B cell (primary cell): Measurements from ENCODE around the gene TLL2. TPM values are rescaled to one million over a fixed set of nuclear protein-coding genes. Genes with fewer than 3 reads are reported as not detected.

Experiments
- ATAC-seq: fragments of 200-7000 bp; cut with Tn5 transposase; one replicate; pipeline ENCODE4 v1.10.0; 2021; ENCODE audit warnings: low read depth, mild to moderate bottlenecking, moderate number of reproducible peaks, moderate library complexity
- CTCF ChIA-PET: fragments of 350-600 bp; sonication (Branson Sonifier 250); formaldehyde crosslinking; loops from one replicate; lab custom pipeline; 2021; ENCODE audit warnings: antibody characterized with exemption, inconsistent platforms; lab: Charles Lee
- POLR2A ChIA-PET: fragments of 350-600 bp; sonication (Branson Sonifier 250); formaldehyde crosslinking; loops from one replicate; lab custom pipeline; 2021; ENCODE audit warnings: antibody characterized with exemption; lab: Charles Lee
- DNase-seq: peaks from one replicate; pipeline ENCODE4 v3.0.0; 2013
- H2AFZ ChIP-seq: 2 replicates; pipeline ENCODE4 v1.6.1; 2012; ENCODE audit warnings: mild to moderate bottlenecking, low read depth, low read length; ENCODE audit not compliant: insufficient read depth, poor library complexity, severe bottlenecking
- H3K27ac ChIP-seq, 2 donors: 1 replicate in 1 of 2; 2 replicates in 1 of 2; pipeline ENCODE4 v1.5.1; 2012 to 2013; ENCODE audit warnings: low read length in 2 of 2, mild to moderate bottlenecking in 2 of 2, moderate library complexity in 1 of 2
- H3K27me3 ChIP-seq, 4 experiments: fragments of 200-600 bp in 1 of 4; sonication (generic) in 1 of 4; replicated peaks in 1 of 4; 1 replicate in 2 of 4; 2 replicates in 2 of 4; pipeline versions ENCODE4 v1.6.1 to v1.7.0; 2013 to 2016; ENCODE audit warnings: low read length in 3 of 4, mild to moderate bottlenecking in 2 of 4, mixed read lengths in 1 of 4, moderate library complexity in 1 of 4; ENCODE audit not compliant: insufficient read depth in 4 of 4, control insufficient read depth in 3 of 4; ENCODE audit errors: control extremely low read depth in 1 of 4
- H3K36me3 ChIP-seq, 2 experiments: replicated peaks in 1 of 2; 1 replicate in 1 of 2; 2 replicates in 1 of 2; pipeline versions ENCODE4 v1.6.1 to v1.7.1; 2013; ENCODE audit warnings: low read length in 1 of 2; ENCODE audit not compliant: insufficient read depth in 2 of 2, control insufficient read depth in 1 of 2; ENCODE audit errors: control extremely low read depth in 1 of 2, extremely low read depth in 1 of 2
- H3K4me1 ChIP-seq, 2 donors: fragments of 200-600 bp in 1 of 2; sonication (generic) in 1 of 2; 1 replicate in 1 of 2; 2 replicates in 1 of 2; pipeline versions ENCODE4 v1.5.1 to v1.6.1; 2013 to 2017; ENCODE audit warnings: low read length in 2 of 2; ENCODE audit not compliant: control insufficient read depth in 2 of 2, insufficient read depth in 2 of 2
- H3K4me2 ChIP-seq: replicated peaks from 2 replicates; pipeline ENCODE3; 2012; ENCODE audit warnings: mild to moderate bottlenecking, low read depth, low read length; ENCODE audit not compliant: poor library complexity, severe bottlenecking
- H3K4me3 ChIP-seq, 5 experiments: fragments of 200-600 bp in 1 of 5; sonication (generic) in 1 of 5; 1 replicate in 3 of 5; 2 replicates in 2 of 5; pipeline versions ENCODE4 v1.5.1 to v1.7.0; 2011 to 2016; ENCODE audit warnings: low read length in 4 of 5, mild to moderate bottlenecking in 4 of 5, low read depth in 2 of 5, control low read depth in 1 of 5, moderate library complexity in 1 of 5; ENCODE audit not compliant: insufficient read depth in 1 of 5; ENCODE audit errors: control extremely low read depth in 1 of 5, extremely low read depth in 1 of 5
- H3K79me2 ChIP-seq: fragments of 200-600 bp; sonication (generic); one replicate; pipeline ENCODE4 v1.6.0; 2016; ENCODE audit warnings: low read length; ENCODE audit not compliant: control insufficient read depth, insufficient read depth
- H3K9ac ChIP-seq: fragments of 200-600 bp; sonication (generic); 2 replicates; pipeline ENCODE4 v1.6.1; 2017; ENCODE audit warnings: mild to moderate bottlenecking, low read length, moderate library complexity
- H3K9me3 ChIP-seq, 3 donors: one replicate each; pipeline versions ENCODE4 v1.6.1 to v1.7.1; 2013; ENCODE audit warnings: low read length in 2 of 3; ENCODE audit not compliant: control insufficient read depth in 2 of 3, insufficient read depth in 1 of 3; ENCODE audit errors: control extremely low read depth in 1 of 3
- H4K20me1 ChIP-seq: 2 replicates; pipeline ENCODE4 v1.6.0; 2012; ENCODE audit warnings: mild to moderate bottlenecking, low read length; ENCODE audit not compliant: insufficient read depth, control insufficient read depth, poor library complexity, severe bottlenecking
- H3K27ac Mint-ChIP-seq: one replicate; pipeline ENCODE4 v1.8.0; 2021; ENCODE audit warnings: mixed read lengths
- H3K27me3 Mint-ChIP-seq: one replicate; pipeline ENCODE4 v1.8.0; 2021; ENCODE audit warnings: mixed read lengths
- H3K4me1 Mint-ChIP-seq: one replicate; pipeline ENCODE4 v1.8.0; 2021; ENCODE audit warnings: mixed read lengths
- H3K4me3 Mint-ChIP-seq: one replicate; pipeline ENCODE4 v1.8.0; 2021; ENCODE audit warnings: mixed read lengths
- H3K9me3 Mint-ChIP-seq: one replicate; pipeline ENCODE4 v1.8.0; 2022; ENCODE audit warnings: mixed read lengths; ENCODE audit not compliant: insufficient read depth
- EZH2 ChIP-seq: IDR thresholded peaks from 2 replicates; pipeline ENCODE4 v1.6.1; 2012; ENCODE audit warnings: borderline replicate concordance, low read depth, mild to moderate bottlenecking, moderate library complexity, low read length; ENCODE audit not compliant: insufficient read depth, poor library complexity, severe bottlenecking
- WGBS: methylation state at CpG from one replicate; pipeline ENCODE4 v1.1.5; 2013; ENCODE audit warnings: missing lambda C conversion rate; ENCODE audit not compliant: insufficient coverage; 5-methylcytosine and 5-hydroxymethylcytosine counted together
- intact Hi-C: fragments of 100-400 bp; cut with micrococcal nuclease; formaldehyde crosslinking; loops from one replicate; pipeline ENCODE4 v1.10.0; 2022
- polyA plus RNA-seq: library from polyadenylated mRNA; depleted of rRNA; stranded (reverse); fragments of >200 nt; gene quantifications from 2 replicates; pipeline ENCODE4 v1.2.3, GENCODE V29; 2012
- total RNA-seq, 2 donors: library from RNA; stranded (reverse); fragments of 120-200 nt in 1 of 2; gene quantifications; 1 replicate in 1 of 2; 2 replicates in 1 of 2; pipeline versions ENCODE4 v1.2.3 to v1.2.4, GENCODE V29; 2013 to 2022
- TF ChIP-seq, protein P1 (sequence below): fragments of 200-600 bp; IDR thresholded peaks from one replicate; pipeline ENCODE4 v1.8.0; 2022; ENCODE audit warnings: antibody characterized with exemption, mild to moderate bottlenecking

Gene TLL2
- total and polyA plus RNA-seq, 2 donors (not counting 1 experiment from before 2014, with no cell fraction given): 0.13 to 0.47 TPM

DNA sequence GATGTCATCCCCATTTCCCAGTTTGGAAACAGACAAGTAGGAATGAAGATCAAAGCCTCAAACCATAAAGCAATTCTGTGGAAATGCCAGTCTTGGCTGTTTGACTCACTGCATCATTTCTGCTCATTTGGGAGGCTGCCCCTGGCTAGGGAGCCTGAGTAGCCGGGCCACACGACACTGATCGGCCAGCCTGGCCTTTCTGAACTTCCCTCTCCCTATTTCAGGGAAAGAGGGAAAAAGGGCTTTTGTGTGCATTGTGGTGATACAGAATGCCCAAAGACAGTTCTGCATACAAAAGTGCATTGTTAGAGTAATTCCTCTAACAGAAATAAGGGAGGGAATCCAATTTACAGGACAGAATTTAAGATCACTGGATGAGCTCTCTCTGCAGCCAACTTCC lies 113.3 kb downstream of the TLL2 start:
- Mint-ChIP-seq H3K4me3 (no peak overlapping the region), H3K27me3 (peaks cover 38% of the 10 kb centered on the region), H3K27ac (no peak overlapping the region), H3K9me3 (no peaks in the 10 kb centered on the region), H3K4me1 (peaks cover 1% of the 10 kb centered on the region)
- TF ChIP-seq EZH2: no peak
- TF ChIP-seq, protein P1, sequence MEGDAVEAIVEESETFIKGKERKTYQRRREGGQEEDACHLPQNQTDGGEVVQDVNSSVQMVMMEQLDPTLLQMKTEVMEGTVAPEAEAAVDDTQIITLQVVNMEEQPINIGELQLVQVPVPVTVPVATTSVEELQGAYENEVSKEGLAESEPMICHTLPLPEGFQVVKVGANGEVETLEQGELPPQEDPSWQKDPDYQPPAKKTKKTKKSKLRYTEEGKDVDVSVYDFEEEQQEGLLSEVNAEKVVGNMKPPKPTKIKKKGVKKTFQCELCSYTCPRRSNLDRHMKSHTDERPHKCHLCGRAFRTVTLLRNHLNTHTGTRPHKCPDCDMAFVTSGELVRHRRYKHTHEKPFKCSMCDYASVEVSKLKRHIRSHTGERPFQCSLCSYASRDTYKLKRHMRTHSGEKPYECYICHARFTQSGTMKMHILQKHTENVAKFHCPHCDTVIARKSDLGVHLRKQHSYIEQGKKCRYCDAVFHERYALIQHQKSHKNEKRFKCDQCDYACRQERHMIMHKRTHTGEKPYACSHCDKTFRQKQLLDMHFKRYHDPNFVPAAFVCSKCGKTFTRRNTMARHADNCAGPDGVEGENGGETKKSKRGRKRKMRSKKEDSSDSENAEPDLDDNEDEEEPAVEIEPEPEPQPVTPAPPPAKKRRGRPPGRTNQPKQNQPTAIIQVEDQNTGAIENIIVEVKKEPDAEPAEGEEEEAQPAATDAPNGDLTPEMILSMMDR: no peak
- ChIA-PET POLR2A (no interaction called here), CTCF (no interaction called here)
- Histone ChIP-seq H3K4me3 (no peak overlapping the region), H3K4me2 (no peak overlapping the region), H3K79me2 (no peaks in the 10 kb centered on the region), H2AFZ (no peak overlapping the region), H3K9me3 (no peaks in the 10 kb centered on the region), H3K36me3 (no peaks in the 10 kb centered on the region), H3K9ac (no peak overlapping the region), H4K20me1 (no peaks in the 10 kb centered on the region), H3K27me3 (peaks cover 0 to 14% (median 5%) of the 10 kb centered on the region in 4 experiments), H3K27ac (no peak overlapping the region), H3K4me1 (peaks cover 0 to 7% of the 10 kb centered on the region in 2 donors)
- WGBS: no CpG with 5 or more reads among the region's 3 CpGs
- no peak for DNase-seq
- ATAC-seq: no peak
- intact Hi-C loops: no loop called here

DNA sequence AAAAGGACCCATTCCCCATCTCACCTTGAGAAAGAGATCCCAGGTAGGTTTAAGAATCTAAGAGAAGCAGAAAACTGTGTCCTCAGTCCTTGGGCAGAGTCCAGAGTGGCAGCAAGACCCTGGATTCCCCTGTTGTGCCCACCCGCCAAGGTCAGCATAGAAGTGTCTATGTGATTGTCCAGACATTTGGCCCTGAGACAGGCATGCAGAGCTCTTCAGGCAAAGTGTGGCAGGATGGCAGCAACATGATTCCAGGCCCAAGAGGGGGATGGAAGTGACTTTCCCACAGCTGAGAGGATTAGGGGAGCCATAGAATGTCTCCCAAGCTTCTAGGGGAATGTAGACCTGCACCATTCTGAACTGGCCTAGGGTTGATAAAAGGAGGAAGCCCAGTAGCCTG lies 115.8 kb downstream of the TLL2 start:
- Mint-ChIP-seq H3K27me3 (peaks cover 35% of the 10 kb centered on the region), H3K4me3 (no peak overlapping the region), H3K27ac (no peak overlapping the region), H3K4me1 (peaks cover 1% of the 10 kb centered on the region), H3K9me3 (no peaks in the 10 kb centered on the region)
- CTCF ChIA-PET: interaction anchor here (1.3 to 5.2 kb wide), 3 partner anchors 9 to 813 kb away, joined by 3 to 38 read pairs (median 3); no protein-coding TSS in a partner anchor
- H3K27me3 ChIP-seq: peaks cover 0 to 14% (median 5%) of the 10 kb centered on the region in 4 experiments
- no peak overlapping the region for H3K9ac ChIP-seq
- no peaks in the 10 kb centered on the region for H3K9me3 ChIP-seq
- POLR2A ChIA-PET: no interaction called here
- peaks cover 0 to 7% of the 10 kb centered on the region in 2 donors for H3K4me1 ChIP-seq
- no peak overlapping the region for H3K27ac ChIP-seq
- DNase-seq: no peak
- H2AFZ ChIP-seq: no peak overlapping the region
- no peaks in the 10 kb centered on the region for H3K79me2 ChIP-seq
- 92% methylated on average over 1 of the region's 1 CpG for WGBS
- no peak overlapping the region for H3K4me3 ChIP-seq
- no peak overlapping the region for H3K4me2 ChIP-seq
- ATAC-seq: no peak
- no peaks in the 10 kb centered on the region for H4K20me1 ChIP-seq
- no peaks in the 10 kb centered on the region for H3K36me3 ChIP-seq
- TF ChIP-seq EZH2: no peak
- TF ChIP-seq, protein P1: no peak
- intact Hi-C loops: loop anchor here (5.0 to 10.0 kb wide), 3 partner anchors 114 to 244 kb away; partner anchors contain the start of gene TLL2
